Loucy (cell line): ENCODE measurements around the gene STEAP4.

ENCODE experiments used
- CTCF ChIP-seq: fragments of 200-600 bp; sonication (generic); conservative IDR thresholded peaks from 2 replicates; pipeline ENCODE4 v1.5.1; 2014; ENCODE audit warnings: mild to moderate bottlenecking, antibody characterized with exemption, low read length
- EZH2phosphoT487 ChIP-seq: fragments of 200-600 bp; IDR thresholded peaks from 2 replicates; pipeline ENCODE4 v1.6.1; 2018; ENCODE audit warnings: antibody characterized with exemption, mild to moderate bottlenecking, moderate library complexity, borderline replicate concordance

- no peak for TF ChIP-seq CTCF
- no peak for TF ChIP-seq EZH2phosphoT487
Observed at GRCh38 chr7:88307412-88307811, 718 bp upstream of the STEAP4 start.
